Nephron progenitor cell (in vitro differentiated cells): ENCODE measurements around the gene RNF126.
A peak's percentile ranks its signal among the peaks of the same experiment; 100 is the strongest.

Experiments
- DNase-seq: peaks from one replicate; pipeline ENCODE4 v3.0.0; 2021
- H3K27ac Mint-ChIP-seq: 2 replicates; pipeline ENCODE4 v1.8.0; 2021; ENCODE audit warnings: mild to moderate bottlenecking, moderate library complexity, mixed read lengths
- H3K27me3 Mint-ChIP-seq: 2 replicates; pipeline ENCODE4 v1.8.0; 2021; ENCODE audit warnings: mild to moderate bottlenecking, low read depth, mixed read lengths; ENCODE audit not compliant: poor library complexity
- H3K36me3 Mint-ChIP-seq: 2 replicates; pipeline ENCODE4 v1.8.0; 2021; ENCODE audit warnings: low read depth, mixed read lengths
- H3K4me1 Mint-ChIP-seq: 2 replicates; pipeline ENCODE4 v1.8.0; 2021; ENCODE audit warnings: mixed read lengths
- H3K4me3 Mint-ChIP-seq: 2 replicates; pipeline ENCODE4 v1.8.0; 2021; ENCODE audit warnings: mild to moderate bottlenecking, moderate library complexity, mixed read lengths
- H3K9me3 Mint-ChIP-seq: 2 replicates; pipeline ENCODE4 v1.8.0; 2021; ENCODE audit warnings: mild to moderate bottlenecking, moderate library complexity, mixed read lengths
- TF ChIP-seq, protein P1 (sequence below): fragments of 200-600 bp; sonication (generic); IDR thresholded peaks from 2 replicates; pipeline ENCODE4 v1.5.0; 2021; ENCODE audit warnings: antibody characterized with exemption

The RNF126 gene

DNA sequence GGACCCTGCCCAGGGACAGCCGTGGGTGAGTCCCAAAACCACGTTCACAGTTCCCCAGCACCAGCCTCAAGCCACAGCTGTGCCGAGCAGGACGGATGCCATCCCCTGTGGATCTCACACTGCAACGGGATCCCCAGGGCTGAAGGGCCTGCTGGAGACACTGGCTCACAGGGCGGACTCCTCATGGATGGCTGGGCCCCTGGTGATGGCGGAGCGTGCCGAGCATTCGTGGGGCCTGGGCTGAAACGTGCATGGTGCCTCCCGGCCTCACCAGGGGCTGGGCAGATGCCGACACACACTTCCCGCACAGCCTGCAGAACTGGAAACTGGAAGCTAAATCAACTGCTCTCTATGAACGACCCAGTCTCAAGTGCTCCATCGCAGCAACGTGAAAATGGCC, 9.6 kb downstream of the RNF126 start:
- peak overlapping the region; percentile 87 for H3K27ac Mint-ChIP-seq
- H3K9me3 Mint-ChIP-seq, result no peaks in the 10 kb centered on the region
- H3K27me3 Mint-ChIP-seq, result no peaks in the 10 kb centered on the region
- H3K4me3 Mint-ChIP-seq, result no peak overlapping the region
- DNase-seq, result no peak
- H3K4me1 Mint-ChIP-seq, result peaks cover 17% of the 10 kb centered on the region
- H3K36me3 Mint-ChIP-seq, result peaks cover 5% of the 10 kb centered on the region
- TF ChIP-seq, protein P1, sequence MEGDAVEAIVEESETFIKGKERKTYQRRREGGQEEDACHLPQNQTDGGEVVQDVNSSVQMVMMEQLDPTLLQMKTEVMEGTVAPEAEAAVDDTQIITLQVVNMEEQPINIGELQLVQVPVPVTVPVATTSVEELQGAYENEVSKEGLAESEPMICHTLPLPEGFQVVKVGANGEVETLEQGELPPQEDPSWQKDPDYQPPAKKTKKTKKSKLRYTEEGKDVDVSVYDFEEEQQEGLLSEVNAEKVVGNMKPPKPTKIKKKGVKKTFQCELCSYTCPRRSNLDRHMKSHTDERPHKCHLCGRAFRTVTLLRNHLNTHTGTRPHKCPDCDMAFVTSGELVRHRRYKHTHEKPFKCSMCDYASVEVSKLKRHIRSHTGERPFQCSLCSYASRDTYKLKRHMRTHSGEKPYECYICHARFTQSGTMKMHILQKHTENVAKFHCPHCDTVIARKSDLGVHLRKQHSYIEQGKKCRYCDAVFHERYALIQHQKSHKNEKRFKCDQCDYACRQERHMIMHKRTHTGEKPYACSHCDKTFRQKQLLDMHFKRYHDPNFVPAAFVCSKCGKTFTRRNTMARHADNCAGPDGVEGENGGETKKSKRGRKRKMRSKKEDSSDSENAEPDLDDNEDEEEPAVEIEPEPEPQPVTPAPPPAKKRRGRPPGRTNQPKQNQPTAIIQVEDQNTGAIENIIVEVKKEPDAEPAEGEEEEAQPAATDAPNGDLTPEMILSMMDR, result no peak

DNA sequence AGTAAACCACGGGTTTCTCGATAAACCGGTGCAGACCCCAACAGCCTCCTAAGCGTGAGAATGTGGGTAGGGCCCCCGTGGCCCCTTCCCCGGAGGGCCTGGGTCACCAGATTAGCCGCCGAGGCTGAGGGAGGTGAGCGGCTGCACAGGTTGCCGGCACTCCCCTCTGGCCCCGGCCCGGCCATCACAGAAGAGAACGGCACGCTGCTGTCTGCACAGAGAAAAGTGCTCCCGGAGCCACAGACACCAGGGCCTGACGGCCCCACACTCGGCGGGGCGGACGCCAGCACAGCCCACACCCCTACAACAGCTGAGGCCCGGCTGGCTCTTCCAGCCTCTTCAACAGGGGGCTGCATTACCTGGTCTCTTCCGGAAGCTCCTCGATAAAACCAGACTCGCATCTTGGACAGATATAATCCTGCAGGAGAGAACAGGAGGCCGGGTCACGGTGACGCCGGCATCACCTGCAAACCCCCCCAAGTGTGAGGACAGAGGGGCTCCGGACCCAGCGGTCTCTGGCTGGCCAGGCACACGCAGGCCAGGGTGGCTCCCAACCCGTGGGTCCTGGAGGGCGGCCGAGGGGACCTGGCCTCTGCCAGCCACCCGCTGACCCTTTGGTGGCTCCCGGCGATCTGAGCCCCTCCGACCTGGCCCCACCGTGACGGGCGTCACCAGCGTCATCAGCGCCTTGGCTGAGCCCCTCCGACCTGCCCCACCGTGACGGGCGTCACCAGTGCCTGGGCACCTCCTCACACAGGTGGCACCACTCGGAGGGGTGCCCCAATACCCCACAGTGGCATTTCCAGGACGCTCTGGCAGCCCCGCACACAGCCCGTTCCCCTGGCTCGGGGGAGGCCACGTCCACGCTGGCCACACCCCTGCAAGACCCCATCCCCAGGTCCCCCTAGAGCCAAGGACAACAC, 10.3 kb downstream of the RNF126 start:
- Mint-ChIP-seq H3K27me3 (no peaks in the 10 kb centered on the region), H3K9me3 (no peaks in the 10 kb centered on the region), H3K36me3 (peaks cover 5% of the 10 kb centered on the region), H3K4me3 (no peak overlapping the region), H3K4me1 (peaks cover 17% of the 10 kb centered on the region), H3K27ac (no peak overlapping the region)
- no peak for DNase-seq
- TF ChIP-seq, protein P1, result no peak

DNA sequence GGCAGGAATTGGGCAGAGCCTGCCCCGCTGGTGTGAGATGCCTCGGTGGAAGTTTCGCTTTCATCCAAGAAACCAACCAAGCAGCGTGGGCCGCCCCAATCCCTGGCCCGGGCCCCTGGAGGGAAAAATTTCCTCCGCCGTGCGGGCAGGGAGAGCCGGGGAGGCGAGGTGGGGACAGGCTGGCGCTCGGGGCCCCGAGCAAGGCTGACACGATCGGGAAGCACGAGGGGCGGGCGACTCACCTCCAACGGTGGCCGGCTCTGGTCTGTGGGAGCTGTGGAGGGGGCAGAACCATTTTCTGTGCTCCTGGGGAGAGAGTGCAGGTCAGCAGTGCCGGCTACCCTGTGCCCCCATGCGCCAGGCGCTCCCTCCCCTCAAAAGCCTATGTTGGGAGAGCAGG, 11.0 kb downstream of the RNF126 start:
- TF ChIP-seq, protein P1, result no peak
- no peak for DNase-seq
- peaks cover 17% of the 10 kb centered on the region for H3K4me1 Mint-ChIP-seq
- no peaks in the 10 kb centered on the region for H3K9me3 Mint-ChIP-seq
- no peaks in the 10 kb centered on the region for H3K27me3 Mint-ChIP-seq
- H3K27ac Mint-ChIP-seq, result no peak overlapping the region
- no peak overlapping the region for H3K4me3 Mint-ChIP-seq
- H3K36me3 Mint-ChIP-seq, result peaks cover 5% of the 10 kb centered on the region

DNA sequence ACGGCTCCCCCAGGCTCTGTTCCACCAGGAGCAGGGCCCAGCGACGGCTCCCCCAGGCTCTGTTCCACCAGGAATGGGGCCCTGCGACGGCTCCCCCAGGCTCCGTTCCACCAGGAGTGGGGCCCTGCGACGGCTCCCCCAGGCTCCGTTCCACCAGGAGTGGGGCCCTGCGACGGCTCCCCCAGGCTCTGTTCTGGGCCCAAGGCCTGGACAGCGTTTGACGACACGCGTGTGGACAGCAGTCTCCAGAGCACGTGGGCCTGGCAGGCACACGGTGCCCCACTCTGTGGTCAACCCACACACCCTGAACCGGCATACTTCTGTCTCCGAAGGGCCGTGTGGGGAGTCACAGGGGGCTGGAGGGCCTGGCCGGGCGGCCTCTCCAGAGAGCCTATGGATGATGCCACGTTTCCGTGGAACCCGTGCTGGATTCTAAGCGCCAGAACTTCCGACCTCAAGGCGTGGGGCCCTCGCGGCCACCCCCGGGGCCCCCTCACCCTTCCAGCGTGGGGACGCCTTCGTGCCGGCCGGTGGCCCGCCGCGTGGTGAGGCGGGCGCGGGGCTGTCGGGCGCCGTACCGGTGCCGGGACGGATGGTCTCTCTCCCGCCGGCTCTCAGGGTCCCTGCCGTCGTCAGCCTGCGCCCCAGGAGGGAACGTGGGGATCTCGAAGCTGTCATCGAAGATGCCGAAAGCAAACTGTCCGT, 11.7 kb downstream of the RNF126 start:
- Mint-ChIP-seq H3K4me1 (peaks cover 16% of the 10 kb centered on the region), H3K4me3 (no peak overlapping the region), H3K27ac (no peak overlapping the region), H3K9me3 (no peaks in the 10 kb centered on the region), H3K27me3 (no peaks in the 10 kb centered on the region), H3K36me3 (peaks cover 7% of the 10 kb centered on the region)
- TF ChIP-seq, protein P1, result no peak
- DNase-seq, result no peak

DNA sequence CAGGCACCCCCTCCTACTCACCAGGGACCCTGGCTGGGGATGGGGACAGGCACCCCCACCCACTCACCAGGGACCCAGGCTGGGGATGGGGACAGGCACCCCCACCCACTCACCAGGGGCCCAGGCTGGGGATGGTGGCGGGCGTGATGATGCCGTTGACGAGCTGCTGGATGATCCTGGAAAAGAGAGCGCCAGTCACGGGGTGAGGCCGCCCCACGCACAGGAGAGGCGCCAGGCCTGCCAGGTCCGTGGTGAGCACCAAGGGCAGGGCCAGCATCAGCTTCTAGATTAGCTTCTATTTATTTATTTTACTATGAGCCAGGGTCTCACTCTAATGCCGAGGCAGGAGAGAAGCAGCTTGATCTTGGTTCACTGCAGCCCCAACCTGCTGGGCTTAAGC, 12.9 kb downstream of the RNF126 start:
- no peak for DNase-seq
- Mint-ChIP-seq H3K36me3 (peaks cover 6% of the 10 kb centered on the region), H3K9me3 (no peaks in the 10 kb centered on the region), H3K4me3 (no peak overlapping the region), H3K4me1 (peaks cover 5% of the 10 kb centered on the region), H3K27me3 (no peaks in the 10 kb centered on the region), H3K27ac (no peak overlapping the region)
- TF ChIP-seq, protein P1, result no peak
